Vagina (tissue), 2 donors: ENCODE data around the gene KRTAP10-6. TPM values are rescaled to one million over a fixed set of nuclear protein-coding genes. Genes with fewer than 3 reads are reported as not detected.
"Not testable (repeated sequence)": the region's sequence is repeated elsewhere in the genome, so short reads cannot be mapped to it uniquely, and the experiment has no call there.

Source experiments
- DNase-seq, 2 donors: peaks; one replicate each; pipeline ENCODE4 v3.0.0-alpha.2; 2017; ENCODE audit errors: extremely low spot score in 2 of 2
- H3K27ac ChIP-seq: fragments of 200-600 bp; sonication (generic); one replicate; pipeline ENCODE4 v1.5.1; 2019
- H3K27me3 ChIP-seq: fragments of 200-600 bp; sonication (generic); one replicate; pipeline ENCODE4 v1.5.1; 2019
- H3K36me3 ChIP-seq, 2 donors: fragments of 200-600 bp; sonication (generic); one replicate each; pipeline ENCODE4 v1.5.1; 2017 to 2019
- H3K4me1 ChIP-seq: fragments of 200-600 bp; sonication (generic); one replicate; pipeline ENCODE4 v1.5.1; 2019
- H3K4me3 ChIP-seq, 2 donors: fragments of 200-600 bp; sonication (generic); 1 replicate in 1 of 2; 2 replicates in 1 of 2; pipeline ENCODE4 v1.5.1; 2016 to 2019
- H3K9me3 ChIP-seq: fragments of 200-600 bp; sonication (generic); one replicate; pipeline ENCODE4 v1.5.1; 2019
- POLR2A ChIP-seq, 2 donors: fragments of 450-650 bp; IDR thresholded peaks; one replicate each; pipeline ENCODE4 v1.6.1; 2017; ENCODE audit warnings: antibody characterized with exemption in 2 of 2, mild to moderate bottlenecking in 2 of 2, moderate library complexity in 2 of 2
- POLR2AphosphoS5 ChIP-seq, 2 donors: sonication (generic); formaldehyde crosslinking; IDR thresholded peaks; one replicate each; pipeline ENCODE4 v1.9.0; 2017; ENCODE audit warnings: antibody characterized with exemption in 2 of 2, mild to moderate bottlenecking in 2 of 2, low read depth in 1 of 2; ENCODE audit not compliant: insufficient read depth in 1 of 2
- intact Hi-C: fragments of 100-400 bp; cut with DNase I; formaldehyde crosslinking; loops from one replicate; pipeline ENCODE4 v1.15.1; 2023
- total RNA-seq: library from RNA; depleted of rRNA; stranded (reverse); fragments of >200 nt; gene quantifications from one replicate; pipeline ENCODE4 v1.2.3, GENCODE V29; 2016
- TF ChIP-seq, protein P1 (sequence below), 3 experiments: fragments of 450-650 bp in 2 of 3; fragments of 200-600 bp in 1 of 3; sonication (generic) in 1 of 3; IDR thresholded peaks; one replicate each; pipeline ENCODE4 v1.5.1; 2017 to 2019; ENCODE audit warnings: antibody characterized with exemption in 3 of 3, mild to moderate bottlenecking in 2 of 3, moderate library complexity in 2 of 3

KRTAP10-6 gene
- total RNA-seq, 1 donor from 2014 or later = not detected

DNA sequence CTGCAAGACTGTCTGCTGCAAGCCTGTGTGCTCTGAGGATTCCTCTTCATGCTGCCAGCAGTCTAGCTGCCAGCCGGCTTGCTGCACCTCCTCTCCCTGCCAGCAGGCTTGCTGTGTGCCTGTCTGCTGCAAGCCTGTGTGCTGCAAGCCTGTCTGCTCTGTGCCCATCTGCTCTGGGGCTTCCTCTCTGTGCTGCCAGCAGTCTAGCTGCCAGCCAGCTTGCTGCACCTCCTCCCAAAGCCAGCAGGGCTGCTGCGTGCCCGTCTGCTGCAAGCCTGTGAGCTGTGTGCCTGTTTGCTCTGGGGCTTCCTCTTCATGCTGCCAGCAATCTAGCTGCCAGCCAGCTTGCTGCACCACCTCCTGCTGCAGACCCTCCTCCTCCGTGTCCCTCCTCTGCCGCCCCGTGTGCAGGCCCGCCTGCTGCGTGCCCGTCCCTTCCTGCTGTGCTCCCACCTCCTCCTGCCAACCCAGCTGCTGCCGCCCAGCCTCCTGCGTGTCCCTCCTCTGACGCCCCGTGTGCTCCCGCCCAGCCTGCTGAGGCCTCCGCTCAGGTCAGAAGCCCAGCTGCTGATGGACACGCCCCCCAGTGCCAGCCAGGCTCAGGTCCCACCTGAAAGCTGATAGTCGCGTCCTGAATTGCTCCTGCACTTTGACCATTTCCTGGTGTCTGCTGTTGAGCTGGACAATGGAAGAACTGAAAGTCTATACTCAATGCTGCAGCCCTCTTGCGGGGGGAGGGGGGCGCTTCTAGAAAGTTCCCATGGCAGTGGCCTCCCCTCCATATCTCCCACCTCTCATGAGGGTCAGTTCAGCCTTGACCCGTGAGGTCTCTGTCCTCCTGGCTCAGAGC lies 17.6 kb downstream of the KRTAP10-6 start:
- peak; percentile 27 to 72 for DNase-seq
- intact Hi-C loops = no loop called here

DNA sequence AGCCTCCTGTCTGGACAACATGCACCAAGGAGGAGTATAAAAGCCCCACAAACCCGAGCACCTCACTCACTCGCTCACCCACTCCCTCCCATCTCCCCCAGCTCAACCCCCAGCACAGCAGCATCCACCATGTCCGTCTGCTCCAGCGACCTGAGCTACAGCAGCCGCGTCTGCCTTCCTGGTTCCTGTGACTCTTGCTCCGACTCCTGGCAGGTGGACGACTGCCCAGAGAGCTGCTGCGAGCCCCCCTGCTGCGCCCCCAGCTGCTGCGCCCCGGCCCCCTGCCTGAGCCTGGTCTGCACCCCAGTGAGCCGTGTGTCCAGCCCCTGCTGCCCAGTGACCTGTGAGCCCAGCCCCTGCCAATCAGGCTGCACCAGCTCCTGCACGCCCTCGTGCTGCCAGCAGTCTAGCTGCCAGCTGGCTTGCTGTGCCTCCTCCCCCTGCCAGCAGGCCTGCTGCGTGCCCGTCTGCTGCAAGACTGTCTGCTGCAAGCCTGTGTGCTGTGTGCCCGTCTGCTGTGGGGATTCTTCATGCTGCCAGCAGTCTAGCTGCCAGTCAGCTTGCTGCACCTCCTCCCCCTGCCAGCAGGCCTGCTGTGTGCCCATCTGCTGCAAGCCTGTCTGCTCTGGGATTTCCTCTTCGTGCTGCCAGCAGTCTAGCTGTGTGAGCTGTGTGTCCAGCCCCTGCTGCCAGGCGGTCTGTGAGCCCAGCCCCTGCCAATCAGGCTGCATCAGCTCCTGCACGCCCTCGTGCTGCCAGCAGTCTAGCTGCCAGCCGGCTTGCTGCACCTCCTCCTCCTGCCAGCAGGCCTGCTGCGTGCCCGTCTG lies 18.5 kb downstream of the KRTAP10-6 start, which contains the start of gene KRTAP10-4:
TSS of gene KRTAP10-4 (plus strand) at position 100 of the 827 bp plus-strand sequence. CDS start at position 130, 30 bp downstream.
- H3K4me1 ChIP-seq, H3K4me3 ChIP-seq, intact Hi-C loops, H3K27me3 ChIP-seq, H3K9me3 ChIP-seq, H3K36me3 ChIP-seq, H3K27ac ChIP-seq: not testable (repeated sequence)
- peak; percentile 37 for DNase-seq

More for the DNA sequence above, 17.6 kb downstream of the KRTAP10-6 start:
- no peaks in the 10 kb centered on the region for H3K9me3 ChIP-seq
- H3K4me3 ChIP-seq = no peak overlapping the region
- no peak for TF ChIP-seq POLR2AphosphoS5 (IDR thresholded peaks at IDR 0.05; ENCODE audit: insufficient read depth in 1 of 2, low read depth in 1 of 2)
- TF ChIP-seq, protein P1, sequence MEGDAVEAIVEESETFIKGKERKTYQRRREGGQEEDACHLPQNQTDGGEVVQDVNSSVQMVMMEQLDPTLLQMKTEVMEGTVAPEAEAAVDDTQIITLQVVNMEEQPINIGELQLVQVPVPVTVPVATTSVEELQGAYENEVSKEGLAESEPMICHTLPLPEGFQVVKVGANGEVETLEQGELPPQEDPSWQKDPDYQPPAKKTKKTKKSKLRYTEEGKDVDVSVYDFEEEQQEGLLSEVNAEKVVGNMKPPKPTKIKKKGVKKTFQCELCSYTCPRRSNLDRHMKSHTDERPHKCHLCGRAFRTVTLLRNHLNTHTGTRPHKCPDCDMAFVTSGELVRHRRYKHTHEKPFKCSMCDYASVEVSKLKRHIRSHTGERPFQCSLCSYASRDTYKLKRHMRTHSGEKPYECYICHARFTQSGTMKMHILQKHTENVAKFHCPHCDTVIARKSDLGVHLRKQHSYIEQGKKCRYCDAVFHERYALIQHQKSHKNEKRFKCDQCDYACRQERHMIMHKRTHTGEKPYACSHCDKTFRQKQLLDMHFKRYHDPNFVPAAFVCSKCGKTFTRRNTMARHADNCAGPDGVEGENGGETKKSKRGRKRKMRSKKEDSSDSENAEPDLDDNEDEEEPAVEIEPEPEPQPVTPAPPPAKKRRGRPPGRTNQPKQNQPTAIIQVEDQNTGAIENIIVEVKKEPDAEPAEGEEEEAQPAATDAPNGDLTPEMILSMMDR (IDR thresholded peaks at IDR 0.05) = no peak
- no peak for TF ChIP-seq POLR2A (IDR thresholded peaks at IDR 0.05)
- H3K27ac ChIP-seq = no peak overlapping the region
- H3K36me3 ChIP-seq = no peaks in the 10 kb centered on the region
- peaks cover 5% of the 10 kb centered on the region for H3K4me1 ChIP-seq
- H3K27me3 ChIP-seq = no peaks in the 10 kb centered on the region

DNA sequence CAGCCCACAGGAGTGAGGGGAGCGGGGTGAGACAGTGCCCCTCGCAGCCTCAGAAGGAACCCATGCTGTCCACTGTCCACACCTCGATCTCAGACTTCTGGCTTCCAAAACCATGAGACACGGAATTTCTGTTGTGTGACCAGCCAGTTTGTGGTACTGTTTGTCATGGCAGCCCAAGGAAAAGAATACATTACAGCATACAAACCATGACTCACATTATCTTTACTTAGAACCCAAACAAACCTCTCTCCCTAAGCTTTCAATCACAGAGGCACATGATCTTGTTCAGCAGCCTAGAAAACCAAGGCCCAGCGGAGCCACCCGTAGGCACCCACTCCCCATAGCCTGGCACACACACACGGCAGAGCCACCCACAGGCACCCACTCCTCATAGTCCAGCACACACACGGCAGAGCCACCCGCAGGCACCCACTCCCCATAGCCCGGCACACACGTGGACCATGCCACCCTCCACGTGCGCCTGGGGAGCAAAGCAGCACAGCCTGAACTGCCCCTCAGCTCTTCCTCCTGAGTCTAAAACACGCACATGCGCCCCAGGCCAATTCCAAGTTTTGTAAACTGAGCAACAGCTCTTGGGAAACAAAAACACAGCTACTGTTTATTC lies 19.2 kb downstream of the KRTAP10-6 start:
- Histone ChIP-seq H3K9me3 (no peaks in the 10 kb centered on the region), H3K36me3 (no peaks in the 10 kb centered on the region), H3K27ac (no peak overlapping the region), H3K4me3 (no peak overlapping the region), H3K4me1 (peaks cover 5% of the 10 kb centered on the region), H3K27me3 (no peaks in the 10 kb centered on the region)
- TF ChIP-seq, protein P1 (IDR thresholded peaks at IDR 0.05) = no peak
- TF ChIP-seq POLR2A (IDR thresholded peaks at IDR 0.05) (no peak), POLR2AphosphoS5 (IDR thresholded peaks at IDR 0.05; ENCODE audit: insufficient read depth in 1 of 2, low read depth in 1 of 2) (no peak)
- intact Hi-C loops = no loop called here
- DNase-seq = peak; percentile 47 to 70

DNA sequence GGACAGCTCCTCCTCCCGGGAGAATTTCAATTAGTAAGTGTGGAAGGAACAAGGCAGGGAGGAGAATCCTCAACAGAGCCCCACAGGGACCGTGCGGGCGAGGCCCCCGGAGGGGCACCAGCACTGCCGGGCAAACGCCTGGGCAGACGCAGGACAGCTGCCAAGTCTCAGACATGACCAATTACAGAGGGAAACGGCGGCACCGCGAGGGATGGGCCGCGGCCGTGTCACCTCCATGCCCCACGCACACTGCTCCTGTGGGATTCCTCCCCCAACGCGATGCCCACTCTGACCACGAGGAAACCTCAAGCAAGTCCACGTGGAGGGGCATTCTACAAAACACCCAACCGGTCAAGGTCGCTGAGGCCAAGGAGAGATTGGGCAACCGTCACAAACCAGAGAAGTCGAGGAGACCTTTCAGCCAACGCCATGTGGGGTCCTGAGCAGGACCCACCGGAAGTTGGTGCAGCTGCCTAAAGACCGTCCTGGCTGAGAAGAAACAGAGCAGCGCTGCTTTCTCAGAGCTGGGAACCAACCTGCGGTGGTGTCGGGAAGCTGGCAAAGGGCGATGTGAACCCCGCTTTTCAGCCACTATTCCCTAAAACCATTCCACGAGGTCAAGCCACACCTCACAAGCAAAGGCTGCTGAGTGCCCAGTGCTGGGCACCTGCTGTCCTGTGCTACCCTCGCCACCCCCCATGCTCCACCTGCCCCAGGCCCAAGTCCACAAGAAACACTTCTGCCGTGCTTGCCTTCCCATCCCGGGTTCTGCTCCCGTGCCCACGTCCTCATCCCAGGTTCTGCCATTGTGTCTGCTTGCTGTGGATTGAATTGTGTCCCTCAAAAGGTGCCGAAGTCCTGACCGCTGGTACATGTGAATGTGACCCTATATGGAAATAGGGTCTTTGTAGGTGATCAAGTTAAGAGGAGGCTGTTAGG lies 20.2 kb downstream of the KRTAP10-6 start:
- intact Hi-C loops = no loop called here
- no peaks in the 10 kb centered on the region for H3K36me3 ChIP-seq

More for the DNA sequence above, 20.2 kb downstream of the KRTAP10-6 start:
- Histone ChIP-seq H3K4me3 (no peak overlapping the region), H3K27me3 (no peaks in the 10 kb centered on the region), H3K4me1 (peaks cover 5% of the 10 kb centered on the region), H3K9me3 (no peaks in the 10 kb centered on the region), H3K27ac (no peak overlapping the region)
- peak; percentile 70 to 75 for DNase-seq
- TF ChIP-seq POLR2A (IDR thresholded peaks at IDR 0.05) (no peak), POLR2AphosphoS5 (IDR thresholded peaks at IDR 0.05; ENCODE audit: insufficient read depth in 1 of 2, low read depth in 1 of 2) (no peak)
- TF ChIP-seq, protein P1 (IDR thresholded peaks at IDR 0.05) = no peak
